WTC11 (cell line): Measurements from ENCODE around the gene XRCC5. TPM values are rescaled to one million over a fixed set of nuclear protein-coding genes. Genes with fewer than 3 reads are reported as not detected.

Experiments
- ATAC-seq: fragments of 200-7000 bp; cut with Tn5 transposase; 2 replicates; pipeline ENCODE4 v1.10.0; 2021; ENCODE audit warnings: mild to moderate bottlenecking, moderate library complexity
- CTCF ChIA-PET: fragments of 300-600 bp; sonication (Branson Sonifier 250); formaldehyde crosslinking; loops from one replicate; lab custom pipeline; 2021; ENCODE audit warnings: antibody characterized with exemption; lab: Charles Lee
- POLR2A ChIA-PET: fragments of 350-600 bp; sonication (Branson Sonifier 250); formaldehyde crosslinking; loops from one replicate; lab custom pipeline; 2021; ENCODE audit warnings: antibody characterized with exemption; lab: Charles Lee
- DNase-seq: peaks from one replicate; pipeline ENCODE4 v3.0.0; 2021; ENCODE audit warnings: low spot score
- H3K27ac Mint-ChIP-seq: 2 replicates; pipeline ENCODE4 v1.8.0; 2021; ENCODE audit warnings: mixed read lengths
- H3K27me3 Mint-ChIP-seq: 2 replicates; pipeline ENCODE4 v1.8.0; 2021; ENCODE audit warnings: low read depth, mild to moderate bottlenecking, moderate library complexity, mixed read lengths
- H3K36me3 Mint-ChIP-seq: 2 replicates; pipeline ENCODE4 v1.8.0; 2021; ENCODE audit warnings: mixed read lengths
- H3K4me1 Mint-ChIP-seq: 2 replicates; pipeline ENCODE4 v1.8.0; 2022; ENCODE audit warnings: mixed read lengths
- H3K4me3 Mint-ChIP-seq: 2 replicates; pipeline ENCODE4 v1.8.0; 2021; ENCODE audit warnings: mild to moderate bottlenecking, moderate library complexity, mixed read lengths
- H3K9me3 Mint-ChIP-seq: 2 replicates; pipeline ENCODE4 v1.8.0; 2021; ENCODE audit warnings: mixed read lengths
- ARID4B ChIP-seq: sonication (generic); formaldehyde crosslinking; IDR thresholded peaks from 2 replicates; pipeline ENCODE4 v1.8.0; 2023; ENCODE audit warnings: missing genetic modification reagents, mild to moderate bottlenecking, borderline replicate concordance
- ATF1 ChIP-seq: sonication (generic); formaldehyde crosslinking; IDR thresholded peaks from 2 replicates; pipeline ENCODE4 v1.8.1; 2023; ENCODE audit warnings: mild to moderate bottlenecking, moderate library complexity, missing genetic modification reagents
- CREM ChIP-seq: sonication (generic); formaldehyde crosslinking; IDR thresholded peaks from 2 replicates; pipeline ENCODE4 v1.8.1; 2022; ENCODE audit warnings: mild to moderate bottlenecking, missing genetic modification reagents, moderate library complexity
- EMX1 ChIP-seq: fragments of 250-450 bp; sonication (Bioruptor Pico); IDR thresholded peaks from 2 replicates; pipeline ENCODE4 v1.8.0; 2021; ENCODE audit warnings: mild to moderate bottlenecking
- FOXJ3 ChIP-seq: sonication (generic); formaldehyde crosslinking; IDR thresholded peaks from 2 replicates; pipeline ENCODE4 v1.9.0; 2021; ENCODE audit warnings: missing genetic modification reagents, mild to moderate bottlenecking, borderline replicate concordance
- GABPB1 ChIP-seq: sonication (generic); formaldehyde crosslinking; IDR thresholded peaks from 2 replicates; pipeline ENCODE4 v1.8.1; 2023; ENCODE audit warnings: mild to moderate bottlenecking, missing genetic modification reagents
- NR1H2 ChIP-seq: sonication (generic); formaldehyde crosslinking; IDR thresholded peaks from 2 replicates; pipeline ENCODE4 v1.9.0; 2021; ENCODE audit warnings: mild to moderate bottlenecking, moderate library complexity, missing genetic modification reagents
- NR2C2 ChIP-seq: sonication (generic); formaldehyde crosslinking; IDR thresholded peaks from 2 replicates; pipeline ENCODE4 v1.8.0; 2022; ENCODE audit warnings: mild to moderate bottlenecking, missing genetic modification reagents
- NR3C1 ChIP-seq: sonication (generic); formaldehyde crosslinking; conservative IDR thresholded peaks from 2 replicates; pipeline ENCODE4 v1.8.1; 2023; ENCODE audit warnings: low read depth, mild to moderate bottlenecking, missing genetic modification reagents
- OVOL2 ChIP-seq: fragments of 250-450 bp; sonication (Bioruptor Pico); IDR thresholded peaks from 2 replicates; pipeline ENCODE4 v1.9.0; 2021; ENCODE audit warnings: mild to moderate bottlenecking, borderline replicate concordance
- ZBTB43 ChIP-seq: sonication (generic); formaldehyde crosslinking; IDR thresholded peaks from 2 replicates; pipeline ENCODE4 v1.8.1; 2023; ENCODE audit warnings: mild to moderate bottlenecking, missing genetic modification reagents
- ZNF121 ChIP-seq: sonication (generic); formaldehyde crosslinking; IDR thresholded peaks from 2 replicates; pipeline ENCODE4 v1.8.0; 2023; ENCODE audit warnings: missing genetic modification reagents
- total RNA-seq: library from RNA; stranded (reverse); gene quantifications from 3 replicates; pipeline ENCODE4 v1.2.3, GENCODE V29; 2021
- TF ChIP-seq, protein P1 (sequence below): sonication (generic); formaldehyde crosslinking; IDR thresholded peaks from 2 replicates; pipeline ENCODE4 v1.8.0; 2023; ENCODE audit warnings: mild to moderate bottlenecking, missing genetic modification reagents
- TF ChIP-seq, protein P2 (sequence below): fragments of 250-450 bp; sonication (Bioruptor Pico); IDR thresholded peaks from 2 replicates; pipeline ENCODE4 v1.8.0; 2021; ENCODE audit warnings: mild to moderate bottlenecking
- TF ChIP-seq, protein P3 (sequence below): fragments of 250-450 bp; sonication (Bioruptor Pico); IDR thresholded peaks from 2 replicates; pipeline ENCODE4 v1.9.0; 2021; ENCODE audit warnings: mild to moderate bottlenecking
- TF ChIP-seq, protein P4 (sequence below): sonication (generic); formaldehyde crosslinking; IDR thresholded peaks from 2 replicates; pipeline ENCODE4 v1.8.1; 2023; ENCODE audit warnings: mild to moderate bottlenecking, missing genetic modification reagents, moderate library complexity

The XRCC5 gene
- total RNA-seq, 1 experiment from 2014 or later, result 522 TPM

GRCh38 chr2:216117561-216118340 is 8.6 kb downstream of the XRCC5 start:
- Mint-ChIP-seq H3K27ac (peak overlapping the region; percentile 63), H3K4me3 (no peak overlapping the region), H3K36me3 (peaks cover 93% of the 10 kb centered on the region), H3K9me3 (no peaks in the 10 kb centered on the region), H3K27me3 (no peaks in the 10 kb centered on the region), H3K4me1 (peaks cover 25% of the 10 kb centered on the region)
- POLR2A ChIA-PET, result no interaction called here
- DNase-seq (no peak), ATAC-seq (no peak)
- CTCF ChIA-PET, result no interaction called here
- TF ChIP-seq, protein P1, sequence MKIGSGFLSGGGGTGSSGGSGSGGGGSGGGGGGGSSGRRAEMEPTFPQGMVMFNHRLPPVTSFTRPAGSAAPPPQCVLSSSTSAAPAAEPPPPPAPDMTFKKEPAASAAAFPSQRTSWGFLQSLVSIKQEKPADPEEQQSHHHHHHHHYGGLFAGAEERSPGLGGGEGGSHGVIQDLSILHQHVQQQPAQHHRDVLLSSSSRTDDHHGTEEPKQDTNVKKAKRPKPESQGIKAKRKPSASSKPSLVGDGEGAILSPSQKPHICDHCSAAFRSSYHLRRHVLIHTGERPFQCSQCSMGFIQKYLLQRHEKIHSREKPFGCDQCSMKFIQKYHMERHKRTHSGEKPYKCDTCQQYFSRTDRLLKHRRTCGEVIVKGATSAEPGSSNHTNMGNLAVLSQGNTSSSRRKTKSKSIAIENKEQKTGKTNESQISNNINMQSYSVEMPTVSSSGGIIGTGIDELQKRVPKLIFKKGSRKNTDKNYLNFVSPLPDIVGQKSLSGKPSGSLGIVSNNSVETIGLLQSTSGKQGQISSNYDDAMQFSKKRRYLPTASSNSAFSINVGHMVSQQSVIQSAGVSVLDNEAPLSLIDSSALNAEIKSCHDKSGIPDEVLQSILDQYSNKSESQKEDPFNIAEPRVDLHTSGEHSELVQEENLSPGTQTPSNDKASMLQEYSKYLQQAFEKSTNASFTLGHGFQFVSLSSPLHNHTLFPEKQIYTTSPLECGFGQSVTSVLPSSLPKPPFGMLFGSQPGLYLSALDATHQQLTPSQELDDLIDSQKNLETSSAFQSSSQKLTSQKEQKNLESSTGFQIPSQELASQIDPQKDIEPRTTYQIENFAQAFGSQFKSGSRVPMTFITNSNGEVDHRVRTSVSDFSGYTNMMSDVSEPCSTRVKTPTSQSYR, result no peak
- TF ChIP-seq ZNF121 (CRISPR knock-in tag) (no peak), CREM (CRISPR knock-in tag) (no peak), EMX1 (CRISPR knock-in tag) (no peak), ZBTB43 (no peak), ATF1 (CRISPR knock-in tag) (no peak), OVOL2 (CRISPR knock-in tag) (no peak), NR1H2 (CRISPR knock-in tag) (no peak), GABPB1 (CRISPR knock-in tag) (no peak), FOXJ3 (CRISPR knock-in tag) (no peak), NR3C1 (CRISPR knock-in tag) (no peak), ARID4B (CRISPR knock-in tag) (no peak), NR2C2 (CRISPR knock-in tag) (no peak)
- TF ChIP-seq, protein P2, sequence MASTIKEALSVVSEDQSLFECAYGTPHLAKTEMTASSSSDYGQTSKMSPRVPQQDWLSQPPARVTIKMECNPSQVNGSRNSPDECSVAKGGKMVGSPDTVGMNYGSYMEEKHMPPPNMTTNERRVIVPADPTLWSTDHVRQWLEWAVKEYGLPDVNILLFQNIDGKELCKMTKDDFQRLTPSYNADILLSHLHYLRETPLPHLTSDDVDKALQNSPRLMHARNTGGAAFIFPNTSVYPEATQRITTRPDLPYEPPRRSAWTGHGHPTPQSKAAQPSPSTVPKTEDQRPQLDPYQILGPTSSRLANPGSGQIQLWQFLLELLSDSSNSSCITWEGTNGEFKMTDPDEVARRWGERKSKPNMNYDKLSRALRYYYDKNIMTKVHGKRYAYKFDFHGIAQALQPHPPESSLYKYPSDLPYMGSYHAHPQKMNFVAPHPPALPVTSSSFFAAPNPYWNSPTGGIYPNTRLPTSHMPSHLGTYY (CRISPR knock-in tag), result no peak
- TF ChIP-seq, protein P3, sequence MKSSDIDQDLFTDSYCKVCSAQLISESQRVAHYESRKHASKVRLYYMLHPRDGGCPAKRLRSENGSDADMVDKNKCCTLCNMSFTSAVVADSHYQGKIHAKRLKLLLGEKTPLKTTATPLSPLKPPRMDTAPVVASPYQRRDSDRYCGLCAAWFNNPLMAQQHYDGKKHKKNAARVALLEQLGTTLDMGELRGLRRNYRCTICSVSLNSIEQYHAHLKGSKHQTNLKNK, result no peak
- TF ChIP-seq, protein P4, sequence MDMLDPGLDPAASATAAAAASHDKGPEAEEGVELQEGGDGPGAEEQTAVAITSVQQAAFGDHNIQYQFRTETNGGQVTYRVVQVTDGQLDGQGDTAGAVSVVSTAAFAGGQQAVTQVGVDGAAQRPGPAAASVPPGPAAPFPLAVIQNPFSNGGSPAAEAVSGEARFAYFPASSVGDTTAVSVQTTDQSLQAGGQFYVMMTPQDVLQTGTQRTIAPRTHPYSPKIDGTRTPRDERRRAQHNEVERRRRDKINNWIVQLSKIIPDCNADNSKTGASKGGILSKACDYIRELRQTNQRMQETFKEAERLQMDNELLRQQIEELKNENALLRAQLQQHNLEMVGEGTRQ (CRISPR knock-in tag), result no peak
